Loucy (cell line): ENCODE measurements around the gene HPGD.

Experiments used
- EZH2phosphoT487 ChIP-seq: fragments of 200-600 bp; IDR thresholded peaks from 2 replicates; pipeline ENCODE4 v1.6.1; 2018; ENCODE audit warnings: antibody characterized with exemption, mild to moderate bottlenecking, moderate library complexity, borderline replicate concordance
- TF ChIP-seq, protein P1 (sequence below): fragments of 200-600 bp; sonication (generic); conservative IDR thresholded peaks from 2 replicates; pipeline ENCODE4 v1.5.1; 2014; ENCODE audit warnings: mild to moderate bottlenecking, antibody characterized with exemption, low read length

- TF ChIP-seq, protein P1, sequence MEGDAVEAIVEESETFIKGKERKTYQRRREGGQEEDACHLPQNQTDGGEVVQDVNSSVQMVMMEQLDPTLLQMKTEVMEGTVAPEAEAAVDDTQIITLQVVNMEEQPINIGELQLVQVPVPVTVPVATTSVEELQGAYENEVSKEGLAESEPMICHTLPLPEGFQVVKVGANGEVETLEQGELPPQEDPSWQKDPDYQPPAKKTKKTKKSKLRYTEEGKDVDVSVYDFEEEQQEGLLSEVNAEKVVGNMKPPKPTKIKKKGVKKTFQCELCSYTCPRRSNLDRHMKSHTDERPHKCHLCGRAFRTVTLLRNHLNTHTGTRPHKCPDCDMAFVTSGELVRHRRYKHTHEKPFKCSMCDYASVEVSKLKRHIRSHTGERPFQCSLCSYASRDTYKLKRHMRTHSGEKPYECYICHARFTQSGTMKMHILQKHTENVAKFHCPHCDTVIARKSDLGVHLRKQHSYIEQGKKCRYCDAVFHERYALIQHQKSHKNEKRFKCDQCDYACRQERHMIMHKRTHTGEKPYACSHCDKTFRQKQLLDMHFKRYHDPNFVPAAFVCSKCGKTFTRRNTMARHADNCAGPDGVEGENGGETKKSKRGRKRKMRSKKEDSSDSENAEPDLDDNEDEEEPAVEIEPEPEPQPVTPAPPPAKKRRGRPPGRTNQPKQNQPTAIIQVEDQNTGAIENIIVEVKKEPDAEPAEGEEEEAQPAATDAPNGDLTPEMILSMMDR: no peak
- TF ChIP-seq EZH2phosphoT487: no peak
Measured at GRCh38 chr4:174526731-174527130, 4.4 kb upstream of the HPGD start.
